PC-3 (cell line): ENCODE results near the gene MAMLD1.

Experiments
- EZH2phosphoT487 ChIP-seq: fragments of 300-600 bp; sonication (generic); IDR thresholded peaks from 2 replicates; pipeline ENCODE4 v1.6.1; 2018; ENCODE audit warnings: mild to moderate bottlenecking, antibody characterized with exemption, low read length, borderline replicate concordance
- TF ChIP-seq, protein P1 (sequence below): fragments of 300-600 bp; sonication (generic); conservative IDR thresholded peaks from 2 replicates; pipeline ENCODE4 v1.5.1; 2017; ENCODE audit warnings: antibody characterized with exemption, low read depth, mild to moderate bottlenecking, low read length

DNA sequence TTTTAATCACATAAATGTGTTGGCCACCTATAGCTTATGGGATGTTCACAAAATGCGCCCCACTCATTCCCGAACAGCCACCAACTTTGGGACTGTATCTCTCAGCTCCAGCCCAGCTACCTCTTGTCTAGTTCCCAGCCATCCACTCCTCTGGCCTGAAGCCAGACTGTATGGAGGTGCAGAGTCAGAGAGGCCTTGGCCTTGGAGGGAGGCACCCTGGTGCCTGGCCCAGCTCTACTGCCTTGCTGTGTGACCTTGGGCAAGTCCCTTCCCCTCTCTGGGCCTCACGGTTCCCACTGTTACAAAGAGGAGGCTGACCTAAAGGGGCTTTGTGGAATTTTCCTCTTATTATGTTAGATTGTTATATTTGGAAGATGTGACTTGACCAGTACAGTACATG lies 13.9 kb downstream of the MAMLD1 start:
- TF ChIP-seq, protein P1, sequence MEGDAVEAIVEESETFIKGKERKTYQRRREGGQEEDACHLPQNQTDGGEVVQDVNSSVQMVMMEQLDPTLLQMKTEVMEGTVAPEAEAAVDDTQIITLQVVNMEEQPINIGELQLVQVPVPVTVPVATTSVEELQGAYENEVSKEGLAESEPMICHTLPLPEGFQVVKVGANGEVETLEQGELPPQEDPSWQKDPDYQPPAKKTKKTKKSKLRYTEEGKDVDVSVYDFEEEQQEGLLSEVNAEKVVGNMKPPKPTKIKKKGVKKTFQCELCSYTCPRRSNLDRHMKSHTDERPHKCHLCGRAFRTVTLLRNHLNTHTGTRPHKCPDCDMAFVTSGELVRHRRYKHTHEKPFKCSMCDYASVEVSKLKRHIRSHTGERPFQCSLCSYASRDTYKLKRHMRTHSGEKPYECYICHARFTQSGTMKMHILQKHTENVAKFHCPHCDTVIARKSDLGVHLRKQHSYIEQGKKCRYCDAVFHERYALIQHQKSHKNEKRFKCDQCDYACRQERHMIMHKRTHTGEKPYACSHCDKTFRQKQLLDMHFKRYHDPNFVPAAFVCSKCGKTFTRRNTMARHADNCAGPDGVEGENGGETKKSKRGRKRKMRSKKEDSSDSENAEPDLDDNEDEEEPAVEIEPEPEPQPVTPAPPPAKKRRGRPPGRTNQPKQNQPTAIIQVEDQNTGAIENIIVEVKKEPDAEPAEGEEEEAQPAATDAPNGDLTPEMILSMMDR, result no peak
- no peak for TF ChIP-seq EZH2phosphoT487
